Esophagus muscularis mucosa (tissue), 4 donors: Measurements from ENCODE around the gene LACTB.

Experiments used
- CTCF ChIP-seq, 3 experiments: fragments of 200-600 bp in 2 of 3; fragments of 450-650 bp in 1 of 3; sonication (generic) in 2 of 3; IDR thresholded peaks; one replicate each; pipeline ENCODE4 v1.5.1; 2017 to 2019; ENCODE audit warnings: antibody characterized with exemption in 3 of 3, mild to moderate bottlenecking in 2 of 3, moderate library complexity in 1 of 3
- EP300 ChIP-seq: sonication (generic); formaldehyde crosslinking; IDR thresholded peaks from one replicate; pipeline ENCODE4 v1.6.1; 2017; ENCODE audit warnings: antibody characterized with exemption
- POLR2A ChIP-seq: fragments of 450-650 bp; IDR thresholded peaks from one replicate; pipeline ENCODE4 v1.6.1; 2017; ENCODE audit warnings: antibody characterized with exemption, moderate library complexity, mild to moderate bottlenecking, low read depth
- POLR2AphosphoS5 ChIP-seq, 2 donors: sonication (generic); formaldehyde crosslinking; IDR thresholded peaks; one replicate each; pipeline ENCODE4 v1.6.1; 2017; ENCODE audit warnings: antibody characterized with exemption in 2 of 2

- TF ChIP-seq CTCF (IDR thresholded peaks at IDR 0.05), result no peak
- no peak for TF ChIP-seq POLR2A
- TF ChIP-seq POLR2AphosphoS5 (IDR thresholded peaks at IDR 0.05), result no peak
- no peak for TF ChIP-seq EP300
Observed at GRCh38 chr15:63156755-63157117, 35.1 kb downstream of the LACTB start.
